Lower lobe of right lung (tissue), 2 donors: ENCODE data around the gene CDH8. TPM values are rescaled to one million over a fixed set of nuclear protein-coding genes. Genes with fewer than 3 reads are reported as not detected.

Experiments
- ATAC-seq, 2 donors: fragments of 200-7000 bp; cut with Tn5 transposase; one replicate each; pipeline ENCODE4 v1.9.1; 2020 to 2022; ENCODE audit warnings: mild to moderate bottlenecking in 2 of 2, moderate library complexity in 2 of 2
- DNase-seq: peaks from one replicate; pipeline ENCODE4 v3.0.0-alpha.2; 2020
- H3K27ac ChIP-seq: fragments of 200-600 bp; one replicate; pipeline ENCODE4 v1.8.0; 2022
- H3K27me3 ChIP-seq: fragments of 200-600 bp; one replicate; pipeline ENCODE4 v1.8.0; 2022; ENCODE audit warnings: low read depth
- H3K36me3 ChIP-seq: fragments of 200-600 bp; one replicate; pipeline ENCODE4 v1.8.0; 2022; ENCODE audit warnings: mild to moderate bottlenecking
- H3K4me1 ChIP-seq: fragments of 200-600 bp; one replicate; pipeline ENCODE4 v1.8.0; 2022
- H3K4me3 ChIP-seq: fragments of 200-600 bp; one replicate; pipeline ENCODE4 v1.8.0; 2022; ENCODE audit warnings: mild to moderate bottlenecking
- H3K9me3 ChIP-seq: fragments of 200-600 bp; one replicate; pipeline ENCODE4 v1.8.0; 2022
- intact Hi-C: fragments of 100-400 bp; cut with DNase I; formaldehyde crosslinking; loops from one replicate; pipeline ENCODE4 v1.11.0; 2022
- total RNA-seq: library from RNA; stranded (reverse); fragmentation: NEBNext Ultra II Directional; extraction: Animal tissue kit (Norgen Biotek cat#: 25700); gene quantifications from one replicate; pipeline ENCODE4 v1.2.1, GENCODE V29; 2021
- TF ChIP-seq, protein P1 (sequence below): fragments of 200-600 bp; IDR thresholded peaks from one replicate; pipeline ENCODE4 v1.8.0; 2022; ENCODE audit warnings: antibody characterized with exemption, mild to moderate bottlenecking
- donor health status: DM: no; HTN: yes; CAD: no; lungs with severe emphysema.

CDH8 gene
- total RNA-seq, 1 donor from 2014 or later: 0.71 TPM

DNA sequence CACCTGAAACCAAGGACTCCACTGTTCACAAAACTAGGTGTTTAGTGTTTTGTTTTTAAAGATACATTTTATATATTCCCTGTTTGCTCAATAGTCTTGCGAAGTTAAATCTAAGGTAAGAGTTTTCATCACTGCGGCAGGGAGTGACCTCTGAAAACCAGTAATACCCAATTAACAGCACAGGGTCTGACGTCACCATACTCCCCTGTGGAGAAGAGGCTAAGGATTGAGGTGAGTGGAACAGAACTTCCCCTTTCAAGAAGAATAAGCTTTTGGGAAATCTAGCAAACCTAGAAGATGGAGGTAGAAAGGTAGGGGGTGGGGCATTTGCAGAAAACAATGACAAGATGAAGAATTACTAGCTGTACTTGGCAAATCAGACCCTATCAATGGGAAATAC lies 120.7 kb downstream of the CDH8 start:
- H3K4me1 ChIP-seq: no peaks in the 10 kb centered on the region
- intact Hi-C loops: no loop called here
- H3K36me3 ChIP-seq: no peaks in the 10 kb centered on the region
- ATAC-seq: no peak
- no peaks in the 10 kb centered on the region for H3K9me3 ChIP-seq
- TF ChIP-seq, protein P1, sequence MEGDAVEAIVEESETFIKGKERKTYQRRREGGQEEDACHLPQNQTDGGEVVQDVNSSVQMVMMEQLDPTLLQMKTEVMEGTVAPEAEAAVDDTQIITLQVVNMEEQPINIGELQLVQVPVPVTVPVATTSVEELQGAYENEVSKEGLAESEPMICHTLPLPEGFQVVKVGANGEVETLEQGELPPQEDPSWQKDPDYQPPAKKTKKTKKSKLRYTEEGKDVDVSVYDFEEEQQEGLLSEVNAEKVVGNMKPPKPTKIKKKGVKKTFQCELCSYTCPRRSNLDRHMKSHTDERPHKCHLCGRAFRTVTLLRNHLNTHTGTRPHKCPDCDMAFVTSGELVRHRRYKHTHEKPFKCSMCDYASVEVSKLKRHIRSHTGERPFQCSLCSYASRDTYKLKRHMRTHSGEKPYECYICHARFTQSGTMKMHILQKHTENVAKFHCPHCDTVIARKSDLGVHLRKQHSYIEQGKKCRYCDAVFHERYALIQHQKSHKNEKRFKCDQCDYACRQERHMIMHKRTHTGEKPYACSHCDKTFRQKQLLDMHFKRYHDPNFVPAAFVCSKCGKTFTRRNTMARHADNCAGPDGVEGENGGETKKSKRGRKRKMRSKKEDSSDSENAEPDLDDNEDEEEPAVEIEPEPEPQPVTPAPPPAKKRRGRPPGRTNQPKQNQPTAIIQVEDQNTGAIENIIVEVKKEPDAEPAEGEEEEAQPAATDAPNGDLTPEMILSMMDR: no peak
- H3K27ac ChIP-seq: no peak overlapping the region
- no peak overlapping the region for H3K4me3 ChIP-seq
- DNase-seq: no peak
- no peaks in the 10 kb centered on the region for H3K27me3 ChIP-seq

DNA sequence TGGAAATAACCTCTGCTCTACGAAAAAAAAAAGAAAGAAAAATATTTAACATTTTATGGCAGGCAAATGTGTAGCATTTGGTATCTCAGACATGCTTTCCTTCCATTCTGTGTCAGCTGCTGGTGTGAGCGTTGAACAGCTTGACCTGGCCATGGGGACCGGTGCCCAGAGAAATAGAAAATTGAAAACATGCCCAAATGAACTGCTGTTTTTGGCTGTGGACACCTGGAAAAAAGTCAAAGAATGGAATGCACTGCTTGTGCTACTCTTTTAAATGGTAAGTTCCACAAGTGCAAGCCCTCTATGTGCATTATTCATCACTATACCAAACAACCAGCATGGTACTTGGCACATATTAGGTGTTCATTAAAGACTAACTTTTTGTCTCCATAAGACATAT lies 127.2 kb downstream of the CDH8 start:
- intact Hi-C loops: no loop called here
- TF ChIP-seq, protein P1: no peak
- Histone ChIP-seq H3K27ac (no peak overlapping the region), H3K4me3 (no peak overlapping the region), H3K4me1 (no peaks in the 10 kb centered on the region), H3K36me3 (no peaks in the 10 kb centered on the region), H3K9me3 (no peaks in the 10 kb centered on the region), H3K27me3 (no peaks in the 10 kb centered on the region)
- ATAC-seq (no peak), DNase-seq (no peak)

DNA sequence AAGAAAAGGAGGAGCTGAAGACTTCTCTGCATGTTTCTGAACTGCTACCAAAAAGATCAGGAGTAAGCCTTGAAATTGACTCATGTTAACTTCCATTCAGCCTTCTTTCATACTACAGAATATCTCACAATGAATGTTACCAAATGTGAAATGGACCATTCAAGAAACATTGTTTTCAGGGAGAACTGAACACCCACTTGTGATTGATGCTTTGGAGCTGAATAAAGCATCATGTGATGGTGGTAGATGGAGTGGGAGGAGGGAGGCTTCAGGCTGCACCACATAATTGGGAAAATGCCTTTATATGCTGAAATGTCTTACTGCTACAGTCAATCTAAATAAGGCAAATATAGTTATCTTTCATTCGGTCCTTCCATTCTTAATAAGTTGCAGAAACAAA lies 127.8 kb downstream of the CDH8 start:
- no peak overlapping the region for H3K27ac ChIP-seq
- TF ChIP-seq, protein P1: no peak
- DNase-seq (no peak), ATAC-seq (no peak)
- H3K27me3 ChIP-seq: no peaks in the 10 kb centered on the region
- intact Hi-C loops: no loop called here
- H3K9me3 ChIP-seq: no peaks in the 10 kb centered on the region
- H3K4me3 ChIP-seq: no peak overlapping the region
- H3K36me3 ChIP-seq: no peaks in the 10 kb centered on the region
- H3K4me1 ChIP-seq: no peaks in the 10 kb centered on the region

DNA sequence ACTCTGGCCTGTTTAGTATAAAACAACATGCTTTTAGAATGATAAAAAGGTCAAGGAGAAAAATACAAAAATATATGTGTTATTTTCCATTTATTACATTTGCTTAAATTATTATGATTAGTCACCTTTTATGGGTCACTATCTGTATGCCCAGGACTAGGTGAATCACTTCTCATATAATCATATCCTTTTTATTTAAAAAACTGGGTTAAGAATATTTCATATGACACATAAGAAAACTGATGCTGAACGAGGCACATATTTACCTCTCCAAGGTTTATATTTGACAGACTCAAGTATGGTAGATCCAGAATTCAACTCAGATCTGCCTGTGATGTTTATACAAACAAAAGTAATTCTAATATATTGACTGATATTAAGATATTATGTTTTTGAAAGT lies 134.5 kb downstream of the CDH8 start:
- H3K4me3 ChIP-seq: no peak overlapping the region
- H3K4me1 ChIP-seq: no peaks in the 10 kb centered on the region
- no peak for DNase-seq
- ATAC-seq: no peak
- intact Hi-C loops: no loop called here
- TF ChIP-seq, protein P1: no peak
- no peaks in the 10 kb centered on the region for H3K36me3 ChIP-seq
- no peak overlapping the region for H3K27ac ChIP-seq
- H3K27me3 ChIP-seq: no peaks in the 10 kb centered on the region
- no peaks in the 10 kb centered on the region for H3K9me3 ChIP-seq

DNA sequence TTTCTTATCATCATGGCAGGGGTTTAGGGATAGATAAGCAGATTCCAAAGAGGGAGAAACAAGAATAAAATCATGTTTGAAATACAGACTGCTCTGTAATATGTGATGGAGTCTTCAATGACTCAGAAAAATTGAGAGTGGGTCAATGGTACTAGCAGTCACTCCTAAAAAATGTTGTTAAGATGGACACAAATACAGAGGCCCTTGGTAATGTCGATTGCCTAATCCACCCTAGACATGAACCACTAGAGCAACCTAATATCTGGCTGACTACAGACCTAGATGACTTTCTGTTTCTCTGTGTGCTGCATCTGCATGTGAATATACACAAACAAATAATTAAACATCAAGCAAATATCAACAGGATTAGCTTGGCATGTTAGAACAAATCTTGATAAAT lies 135.8 kb downstream of the CDH8 start:
- Histone ChIP-seq H3K36me3 (no peaks in the 10 kb centered on the region), H3K27me3 (no peaks in the 10 kb centered on the region), H3K4me1 (no peaks in the 10 kb centered on the region), H3K4me3 (no peak overlapping the region), H3K27ac (no peak overlapping the region), H3K9me3 (no peaks in the 10 kb centered on the region)
- DNase-seq (no peak), ATAC-seq (no peak)
- TF ChIP-seq, protein P1: no peak
- intact Hi-C loops: no loop called here

DNA sequence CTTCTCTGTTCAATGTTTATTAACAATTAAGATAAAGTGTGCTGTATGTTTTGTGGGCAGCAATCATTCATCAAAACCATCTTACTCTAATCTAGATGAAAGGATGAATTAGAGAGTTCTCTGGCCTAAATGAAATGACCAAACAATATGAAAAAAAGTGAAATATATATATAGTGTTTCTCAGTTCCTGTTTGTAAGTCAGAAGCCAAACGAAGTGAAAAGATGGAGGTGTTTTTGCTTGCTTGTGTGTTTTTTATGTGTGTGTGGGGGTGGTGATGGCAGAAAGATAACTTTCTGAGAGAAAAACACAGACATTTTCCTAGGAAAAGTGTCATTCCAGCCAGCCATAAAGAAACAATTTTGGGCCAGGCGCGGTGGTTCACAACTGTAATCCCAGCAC lies 138.6 kb downstream of the CDH8 start:
- H3K36me3 ChIP-seq: no peaks in the 10 kb centered on the region
- H3K4me1 ChIP-seq: no peaks in the 10 kb centered on the region
- DNase-seq (no peak), ATAC-seq (no peak)
- intact Hi-C loops: no loop called here
- H3K27me3 ChIP-seq: no peaks in the 10 kb centered on the region
- no peaks in the 10 kb centered on the region for H3K9me3 ChIP-seq
- H3K4me3 ChIP-seq: no peak overlapping the region
- H3K27ac ChIP-seq: no peak overlapping the region
- TF ChIP-seq, protein P1: no peak
